ENCODE measurements around the gene CADM1.

The CADM1 gene

GRCh38 chr11:115206365-115207022, 297.7 kb downstream of the CADM1 start:
- Histone ChIP-seq H3K9me3 (ENCODE audit: low read depth, low read length) (no peaks in the 10 kb centered on the region), H3K9ac (ENCODE audit: insufficient read length) (no peak overlapping the region), H3K27ac (no peak overlapping the region), H3K4me3 (no peak overlapping the region), H3K36me3 (ENCODE audit: insufficient read depth, low read length) (no peaks in the 10 kb centered on the region)
- TF ChIP-seq POLR2AphosphoS5 (IDR thresholded peaks at IDR 0.05; ENCODE audit: borderline replicate concordance, low read depth, low read length) (no peak), FOXP2 (optimal IDR thresholded peaks at IDR 0.05; ENCODE audit: control extremely low read depth, extremely low read length, insufficient read depth) (no peak), EZH2 (IDR thresholded peaks at IDR 0.05) (no peak)
- no peak for DNase-seq (ENCODE audit: low read depth, low spot score)

DNA sequence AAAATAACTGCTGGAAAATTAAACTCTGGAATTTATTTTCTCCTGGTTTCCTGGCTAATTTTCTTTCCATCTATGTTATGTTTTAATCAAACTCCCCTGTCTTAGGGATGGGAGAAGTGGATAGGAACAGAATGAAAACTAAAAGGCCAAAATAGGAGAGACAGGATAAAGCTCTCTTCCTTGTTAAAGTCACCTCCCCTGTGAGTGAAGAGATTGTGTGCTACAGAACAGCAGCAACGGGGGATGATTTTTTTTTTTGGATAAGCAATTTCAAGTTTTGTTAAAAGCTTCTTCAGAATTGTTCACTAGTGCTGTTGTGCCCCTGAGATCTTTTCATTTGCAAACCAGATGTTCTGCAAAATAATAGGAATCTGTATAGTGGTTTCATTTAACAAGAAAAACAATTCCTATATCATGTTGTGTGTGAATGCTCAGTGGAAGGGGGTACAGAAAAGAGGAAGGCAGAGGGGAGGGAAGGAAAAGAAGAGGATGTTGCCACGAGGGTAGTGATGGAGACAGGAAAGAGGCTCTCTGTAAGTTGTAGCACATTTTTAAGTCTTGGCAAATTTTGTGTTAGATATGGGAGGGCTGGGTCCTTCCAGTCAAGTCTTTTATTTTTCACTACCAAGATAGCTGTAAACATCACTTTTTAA, 301.2 kb downstream of the CADM1 start:
- TF ChIP-seq POLR2AphosphoS5 (IDR thresholded peaks at IDR 0.05; ENCODE audit: borderline replicate concordance, low read depth, low read length): no peak
- no peak for TF ChIP-seq FOXP2 (optimal IDR thresholded peaks at IDR 0.05; ENCODE audit: control extremely low read depth, extremely low read length, insufficient read depth)
- no peak for TF ChIP-seq EZH2 (IDR thresholded peaks at IDR 0.05)
- H3K4me3 ChIP-seq: no peak overlapping the region
- H3K36me3 ChIP-seq (ENCODE audit: insufficient read depth, low read length): no peaks in the 10 kb centered on the region
- H3K27ac ChIP-seq: no peak overlapping the region
- H3K9ac ChIP-seq (ENCODE audit: insufficient read length): no peak overlapping the region
- no peak for DNase-seq (ENCODE audit: low read depth, low spot score)
- no peaks in the 10 kb centered on the region for H3K9me3 ChIP-seq (ENCODE audit: low read depth, low read length)

- H3K9ac ChIP-seq (ENCODE audit: insufficient read length): no peak overlapping the region
- TF ChIP-seq POLR2AphosphoS5 (IDR thresholded peaks at IDR 0.05; ENCODE audit: borderline replicate concordance, low read depth, low read length) (no peak), EZH2 (IDR thresholded peaks at IDR 0.05) (no peak), FOXP2 (optimal IDR thresholded peaks at IDR 0.05; ENCODE audit: control extremely low read depth, extremely low read length, insufficient read depth) (no peak)
- H3K36me3 ChIP-seq (ENCODE audit: insufficient read depth, low read length): no peaks in the 10 kb centered on the region
- no peaks in the 10 kb centered on the region for H3K9me3 ChIP-seq (ENCODE audit: low read depth, low read length)
- no peak overlapping the region for H3K27ac ChIP-seq
- no peak overlapping the region for H3K4me3 ChIP-seq
- no peak for DNase-seq (ENCODE audit: low read depth, low spot score)
These were observed 302.1 kb downstream of the CADM1 start for GRCh38 chr11:115202074-115202473.

GRCh38 chr11:115201111-115201792, 303.0 kb downstream of the CADM1 start:
- Histone ChIP-seq H3K36me3 (ENCODE audit: insufficient read depth, low read length) (no peaks in the 10 kb centered on the region), H3K4me3 (no peak overlapping the region), H3K9ac (ENCODE audit: insufficient read length) (no peak overlapping the region), H3K9me3 (ENCODE audit: low read depth, low read length) (no peaks in the 10 kb centered on the region), H3K27ac (no peak overlapping the region)
- TF ChIP-seq FOXP2 (optimal IDR thresholded peaks at IDR 0.05; ENCODE audit: control extremely low read depth, extremely low read length, insufficient read depth) (no peak), POLR2AphosphoS5 (IDR thresholded peaks at IDR 0.05; ENCODE audit: borderline replicate concordance, low read depth, low read length) (no peak), EZH2 (IDR thresholded peaks at IDR 0.05) (no peak)
- DNase-seq (ENCODE audit: low read depth, low spot score): no peak

DNA sequence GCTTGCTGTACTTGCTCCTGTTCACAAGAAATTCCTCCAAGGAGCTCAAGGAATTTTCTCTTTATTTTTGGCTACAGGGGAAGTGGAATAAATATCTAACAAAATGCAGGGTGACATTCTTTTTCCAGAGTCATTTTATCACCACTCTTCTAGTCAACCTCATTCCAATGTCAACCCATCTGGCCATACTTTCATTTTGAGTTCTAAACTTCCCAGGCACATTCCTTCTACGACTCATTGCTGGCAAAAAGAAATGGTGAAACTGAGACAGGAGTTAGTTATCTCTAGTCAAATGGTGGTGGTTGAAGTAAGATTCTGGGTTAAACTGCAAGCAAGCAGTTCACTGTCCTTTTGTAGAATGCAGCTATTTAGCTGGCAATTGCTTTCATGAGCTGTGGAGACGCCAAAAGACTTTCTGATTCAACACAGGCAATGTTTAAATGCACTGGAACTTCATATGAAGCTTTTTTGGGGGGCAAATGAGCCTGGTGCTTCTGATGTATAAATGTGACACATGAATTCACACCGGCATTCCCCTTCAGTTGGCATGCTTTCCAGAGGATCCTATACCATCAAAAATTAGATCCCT, 304.6 kb downstream of the CADM1 start:
- H3K4me3 ChIP-seq: no peak overlapping the region
- no peak for TF ChIP-seq FOXP2 (optimal IDR thresholded peaks at IDR 0.05; ENCODE audit: control extremely low read depth, extremely low read length, insufficient read depth)
- TF ChIP-seq EZH2 (IDR thresholded peaks at IDR 0.05): no peak
- TF ChIP-seq POLR2AphosphoS5 (IDR thresholded peaks at IDR 0.05; ENCODE audit: borderline replicate concordance, low read depth, low read length): no peak
- H3K36me3 ChIP-seq (ENCODE audit: insufficient read depth, low read length): no peaks in the 10 kb centered on the region
- H3K9ac ChIP-seq (ENCODE audit: insufficient read length): no peak overlapping the region
- no peaks in the 10 kb centered on the region for H3K9me3 ChIP-seq (ENCODE audit: low read depth, low read length)
- no peak overlapping the region for H3K27ac ChIP-seq
- no peak for DNase-seq (ENCODE audit: low read depth, low spot score)

DNA sequence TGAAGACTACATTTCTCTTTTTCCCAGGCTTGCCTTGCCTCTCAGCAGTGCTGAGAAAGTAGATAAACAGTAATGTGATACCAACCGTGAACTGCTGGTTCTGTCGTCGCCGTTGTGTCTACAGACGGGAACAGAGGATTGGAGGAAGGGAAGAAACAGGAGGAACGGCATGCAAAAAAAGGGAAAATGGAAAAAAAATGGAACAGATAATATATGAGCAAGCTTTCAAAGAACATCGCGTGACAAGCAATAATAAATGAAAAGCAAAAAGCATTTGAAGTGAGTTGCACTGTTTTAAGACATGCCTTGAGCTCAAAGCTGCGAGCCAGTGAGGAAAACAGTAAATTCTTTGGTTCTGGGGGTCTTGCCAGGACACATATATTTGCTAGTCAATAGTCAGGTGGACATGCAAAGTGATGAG, 305.9 kb downstream of the CADM1 start:
- Histone ChIP-seq H3K27ac (no peak overlapping the region), H3K9ac (ENCODE audit: insufficient read length) (no peak overlapping the region), H3K9me3 (ENCODE audit: low read depth, low read length) (no peaks in the 10 kb centered on the region), H3K4me3 (no peak overlapping the region), H3K36me3 (ENCODE audit: insufficient read depth, low read length) (no peaks in the 10 kb centered on the region)
- no peak for DNase-seq (ENCODE audit: low read depth, low spot score)
- TF ChIP-seq FOXP2 (optimal IDR thresholded peaks at IDR 0.05; ENCODE audit: control extremely low read depth, extremely low read length, insufficient read depth) (no peak), EZH2 (IDR thresholded peaks at IDR 0.05) (no peak), POLR2AphosphoS5 (IDR thresholded peaks at IDR 0.05; ENCODE audit: borderline replicate concordance, low read depth, low read length) (no peak)

DNA sequence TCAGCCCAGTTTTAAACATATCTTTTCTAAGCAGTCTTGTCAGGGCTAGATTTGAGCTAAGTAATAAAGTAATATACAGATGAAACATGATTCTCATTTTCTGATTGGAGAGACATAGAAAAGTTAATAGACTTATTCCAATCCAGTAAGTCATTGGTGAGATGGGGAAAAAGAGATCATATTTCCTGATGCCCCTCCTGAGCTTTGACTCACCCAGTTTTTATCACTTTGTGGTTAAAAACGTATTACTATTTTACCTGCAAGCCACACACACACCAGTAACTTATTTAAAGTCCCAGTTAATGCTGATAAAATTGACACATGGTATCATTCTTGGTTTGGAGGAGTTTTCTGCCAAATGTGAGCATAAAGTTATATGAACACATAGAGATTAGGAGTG, 306.8 kb downstream of the CADM1 start:
- H3K9ac ChIP-seq (ENCODE audit: insufficient read length): no peak overlapping the region
- no peak overlapping the region for H3K27ac ChIP-seq
- no peaks in the 10 kb centered on the region for H3K36me3 ChIP-seq (ENCODE audit: insufficient read depth, low read length)
- no peak for DNase-seq (ENCODE audit: low read depth, low spot score)
- TF ChIP-seq POLR2AphosphoS5 (IDR thresholded peaks at IDR 0.05; ENCODE audit: borderline replicate concordance, low read depth, low read length) (no peak), EZH2 (IDR thresholded peaks at IDR 0.05) (no peak), FOXP2 (optimal IDR thresholded peaks at IDR 0.05; ENCODE audit: control extremely low read depth, extremely low read length, insufficient read depth) (no peak)
- no peaks in the 10 kb centered on the region for H3K9me3 ChIP-seq (ENCODE audit: low read depth, low read length)
- H3K4me3 ChIP-seq: no peak overlapping the region

GRCh38 chr11:115197031-115197430, 307.2 kb downstream of the CADM1 start:
- no peak overlapping the region for H3K9ac ChIP-seq (ENCODE audit: insufficient read length)

More at GRCh38 chr11:115197031-115197430, 307.2 kb downstream of the CADM1 start:
- H3K4me3 ChIP-seq: no peak overlapping the region
- no peaks in the 10 kb centered on the region for H3K9me3 ChIP-seq (ENCODE audit: low read depth, low read length)
- TF ChIP-seq FOXP2 (optimal IDR thresholded peaks at IDR 0.05; ENCODE audit: control extremely low read depth, extremely low read length, insufficient read depth) (no peak), EZH2 (IDR thresholded peaks at IDR 0.05) (no peak), POLR2AphosphoS5 (IDR thresholded peaks at IDR 0.05; ENCODE audit: borderline replicate concordance, low read depth, low read length) (no peak)
- H3K36me3 ChIP-seq (ENCODE audit: insufficient read depth, low read length): no peaks in the 10 kb centered on the region
- DNase-seq (ENCODE audit: low read depth, low spot score): no peak
- no peak overlapping the region for H3K27ac ChIP-seq

All from SK-N-MC (cell line).